BE2C (cell line): Measurements from ENCODE around the gene HAVCR2.
"Not testable (repeated sequence)": the region's sequence is repeated elsewhere in the genome, so short reads cannot be mapped to it uniquely, and the experiment has no call there.

Experiments
- DNase-seq: peaks from one replicate; pipeline ENCODE4 v3.0.0-alpha.2; 2020
- H3K27me3 ChIP-seq: fragments of 250-450 bp; sonication (Bioruptor Pico); 2 replicates; pipeline ENCODE4 v1.5.1; 2020; ENCODE audit warnings: mild to moderate bottlenecking
- H3K36me3 ChIP-seq: fragments of 250-450 bp; sonication (Bioruptor Pico); 2 replicates; pipeline ENCODE4 v1.5.1; 2020; ENCODE audit warnings: mild to moderate bottlenecking
- H3K4me1 ChIP-seq: fragments of 250-450 bp; sonication (Bioruptor Pico); 2 replicates; pipeline ENCODE4 v1.5.1; 2020
- H3K4me3 ChIP-seq: 2 replicates; pipeline ENCODE4 v1.5.1; 2011; ENCODE audit warnings: low read depth, low read length
- H3K9me3 ChIP-seq: fragments of 250-450 bp; sonication (Bioruptor Pico); 2 replicates; pipeline ENCODE4 v1.5.1; 2020
- TF ChIP-seq, protein P1 (sequence below): IDR thresholded peaks from 2 replicates; pipeline ENCODE4 v1.5.1; 2012; ENCODE audit warnings: mild to moderate bottlenecking, low read depth, low read length

The HAVCR2 gene

DNA sequence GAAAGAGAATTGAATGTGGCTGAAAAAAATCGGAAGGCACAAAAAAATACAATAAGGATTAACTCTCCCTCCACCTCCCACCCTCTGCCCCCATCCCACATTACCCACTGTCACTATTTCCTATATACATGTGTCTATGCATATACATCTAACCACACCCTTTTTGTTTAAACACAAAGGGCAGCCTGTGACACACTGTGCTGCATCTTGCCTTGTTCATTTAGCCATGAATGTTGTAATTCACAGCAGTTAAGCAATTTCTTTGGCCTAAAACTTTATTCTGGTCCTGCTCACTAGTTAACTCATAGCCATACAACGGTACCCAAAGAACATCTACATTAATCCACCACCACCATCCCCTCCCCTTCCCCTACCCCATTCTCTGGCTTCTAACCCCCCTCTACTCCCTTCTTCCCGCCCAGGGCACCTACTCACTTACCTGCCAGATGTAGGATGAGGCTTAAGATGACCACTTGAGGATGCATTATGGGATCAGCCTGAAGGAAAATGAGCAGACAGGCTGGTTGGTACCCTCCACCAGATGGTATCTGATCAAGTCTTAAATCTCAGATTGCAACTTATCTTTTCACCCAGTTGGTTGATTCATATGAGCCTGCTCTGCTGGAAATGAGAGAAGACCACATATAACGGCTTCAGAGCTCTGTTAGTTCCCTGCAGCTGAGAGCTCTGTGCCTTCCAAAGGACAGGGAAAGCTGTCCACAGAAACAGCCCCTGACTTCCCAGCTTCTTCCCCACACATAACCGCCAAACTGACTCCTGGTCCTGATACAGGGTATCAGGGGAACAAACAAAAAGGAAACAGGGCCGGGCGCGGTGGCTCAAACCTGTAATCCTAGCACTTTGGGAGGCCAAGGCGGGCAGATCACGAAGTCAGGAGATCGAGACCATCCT, 51.1 kb downstream of the HAVCR2 start:
- H3K4me3 ChIP-seq: no peak overlapping the region
- no peak for DNase-seq
- no peaks in the 10 kb centered on the region for H3K9me3 ChIP-seq
- H3K27me3 ChIP-seq: no peaks in the 10 kb centered on the region
- no peaks in the 10 kb centered on the region for H3K4me1 ChIP-seq
- TF ChIP-seq, protein P1, sequence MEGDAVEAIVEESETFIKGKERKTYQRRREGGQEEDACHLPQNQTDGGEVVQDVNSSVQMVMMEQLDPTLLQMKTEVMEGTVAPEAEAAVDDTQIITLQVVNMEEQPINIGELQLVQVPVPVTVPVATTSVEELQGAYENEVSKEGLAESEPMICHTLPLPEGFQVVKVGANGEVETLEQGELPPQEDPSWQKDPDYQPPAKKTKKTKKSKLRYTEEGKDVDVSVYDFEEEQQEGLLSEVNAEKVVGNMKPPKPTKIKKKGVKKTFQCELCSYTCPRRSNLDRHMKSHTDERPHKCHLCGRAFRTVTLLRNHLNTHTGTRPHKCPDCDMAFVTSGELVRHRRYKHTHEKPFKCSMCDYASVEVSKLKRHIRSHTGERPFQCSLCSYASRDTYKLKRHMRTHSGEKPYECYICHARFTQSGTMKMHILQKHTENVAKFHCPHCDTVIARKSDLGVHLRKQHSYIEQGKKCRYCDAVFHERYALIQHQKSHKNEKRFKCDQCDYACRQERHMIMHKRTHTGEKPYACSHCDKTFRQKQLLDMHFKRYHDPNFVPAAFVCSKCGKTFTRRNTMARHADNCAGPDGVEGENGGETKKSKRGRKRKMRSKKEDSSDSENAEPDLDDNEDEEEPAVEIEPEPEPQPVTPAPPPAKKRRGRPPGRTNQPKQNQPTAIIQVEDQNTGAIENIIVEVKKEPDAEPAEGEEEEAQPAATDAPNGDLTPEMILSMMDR: no peak
- H3K36me3 ChIP-seq: no peaks in the 10 kb centered on the region

DNA sequence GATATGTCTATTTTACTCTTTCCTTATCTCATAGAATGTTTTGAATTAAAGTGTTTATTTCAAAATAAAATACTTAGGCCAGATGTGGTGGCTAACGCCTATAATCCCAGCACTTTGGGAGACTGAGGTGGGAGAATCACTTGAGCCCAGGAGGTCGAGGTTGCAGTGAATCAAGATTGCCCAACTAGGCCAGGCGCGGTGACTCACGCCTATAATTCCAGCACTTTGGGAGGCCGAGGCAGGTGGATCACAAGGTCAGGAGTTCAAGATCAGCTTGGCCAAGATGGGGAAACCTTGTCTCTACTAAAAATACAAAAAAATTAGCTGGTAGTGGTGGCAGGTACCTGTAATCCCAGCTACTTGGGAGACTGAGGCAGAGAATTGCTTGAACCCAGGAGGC, 52.0 kb downstream of the HAVCR2 start:
- H3K27me3 ChIP-seq, H3K36me3 ChIP-seq, H3K9me3 ChIP-seq, H3K4me1 ChIP-seq, DNase-seq, H3K4me3 ChIP-seq: not testable (repeated sequence)

DNA sequence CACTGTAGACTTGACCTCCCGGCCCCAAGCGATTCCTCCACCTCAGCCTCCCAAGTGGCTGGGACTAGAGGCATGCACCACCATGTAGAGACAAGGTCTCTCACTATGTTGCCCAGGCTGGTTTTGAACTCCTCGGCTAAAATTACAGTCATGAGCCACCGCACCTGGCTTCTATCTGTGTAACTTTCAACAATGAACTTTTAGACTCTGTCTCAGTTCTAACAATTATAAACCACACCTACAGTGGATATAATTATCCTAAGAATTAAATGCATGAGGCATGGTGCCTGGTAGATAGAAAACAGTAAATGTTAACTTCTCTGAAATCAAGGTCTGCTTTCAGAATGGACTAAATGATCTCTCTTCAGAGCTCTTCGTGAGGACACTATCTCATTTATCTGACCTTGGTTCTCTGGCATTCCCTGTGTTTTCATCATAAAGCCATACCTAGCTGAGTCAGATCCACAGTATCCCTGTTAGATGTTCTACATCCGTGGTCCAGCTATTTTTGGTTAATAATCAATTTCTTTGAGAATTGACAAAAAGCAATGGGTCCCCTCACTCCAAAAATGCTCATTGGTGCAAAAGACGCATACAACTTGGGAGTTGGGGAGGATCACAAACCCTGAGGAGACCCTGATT, 57.1 kb downstream of the HAVCR2 start:
- no peak overlapping the region for H3K4me3 ChIP-seq
- no peaks in the 10 kb centered on the region for H3K27me3 ChIP-seq
- H3K9me3 ChIP-seq: no peaks in the 10 kb centered on the region
- H3K36me3 ChIP-seq: no peaks in the 10 kb centered on the region
- TF ChIP-seq, protein P1: no peak
- DNase-seq: no peak
- no peaks in the 10 kb centered on the region for H3K4me1 ChIP-seq

DNA sequence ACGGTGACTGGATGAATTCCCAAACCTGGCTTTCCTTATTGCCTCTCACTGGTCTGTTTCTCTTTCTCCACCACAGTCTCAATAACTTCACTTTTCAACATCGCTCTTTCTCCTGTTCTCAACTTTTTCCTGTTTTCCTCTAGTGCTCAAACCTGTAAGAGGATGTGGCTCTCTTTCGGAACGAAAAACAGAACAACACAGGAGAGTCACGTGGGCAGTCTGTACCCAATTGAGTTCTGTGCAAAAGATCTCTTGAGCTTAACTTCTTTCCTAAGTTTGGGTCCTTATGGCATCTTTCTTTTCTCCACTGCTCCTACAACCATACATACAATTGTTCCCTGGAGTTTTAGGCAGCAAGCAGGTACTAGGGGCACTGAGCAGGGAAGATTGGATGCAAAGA, 58.8 kb downstream of the HAVCR2 start:
- no peaks in the 10 kb centered on the region for H3K36me3 ChIP-seq
- H3K4me3 ChIP-seq: no peak overlapping the region
- H3K9me3 ChIP-seq: no peaks in the 10 kb centered on the region
- no peak for DNase-seq
- H3K27me3 ChIP-seq: no peaks in the 10 kb centered on the region
- TF ChIP-seq, protein P1: no peak
- no peaks in the 10 kb centered on the region for H3K4me1 ChIP-seq

- Histone ChIP-seq H3K9me3 (no peaks in the 10 kb centered on the region), H3K36me3 (no peaks in the 10 kb centered on the region), H3K4me1 (no peaks in the 10 kb centered on the region), H3K4me3 (no peak overlapping the region), H3K27me3 (no peaks in the 10 kb centered on the region)
- TF ChIP-seq, protein P1: no peak
- DNase-seq: no peak
Observed at GRCh38 chr5:157049605-157050004, 59.2 kb downstream of the HAVCR2 start.

DNA sequence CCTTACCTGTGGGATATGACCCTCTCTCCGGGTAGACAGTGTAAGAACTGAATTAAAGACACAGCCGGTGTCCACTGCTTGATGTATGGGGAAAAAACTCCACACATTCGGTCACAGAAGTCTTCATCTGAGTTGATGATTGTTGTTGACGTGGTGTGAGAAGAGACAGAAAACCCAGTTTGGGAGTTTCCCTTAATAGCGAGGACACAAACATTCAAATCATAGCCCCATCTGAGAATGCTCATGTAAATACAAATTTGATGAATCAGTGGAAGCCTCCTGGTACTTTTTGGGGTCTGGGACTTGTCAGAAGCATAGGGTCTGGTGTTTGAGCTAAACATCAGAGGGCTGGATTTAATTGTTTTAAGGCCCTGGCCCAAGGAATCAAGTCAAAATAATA, 60.9 kb downstream of the HAVCR2 start:
- Histone ChIP-seq H3K36me3 (no peaks in the 10 kb centered on the region), H3K27me3 (no peaks in the 10 kb centered on the region), H3K9me3 (no peaks in the 10 kb centered on the region), H3K4me3 (no peak overlapping the region), H3K4me1 (no peaks in the 10 kb centered on the region)
- DNase-seq: no peak
- TF ChIP-seq, protein P1: no peak

GRCh38 chr5:157047016-157047415, 61.8 kb downstream of the HAVCR2 start:
- not testable (repeated sequence) for DNase-seq, H3K4me1 ChIP-seq, H3K36me3 ChIP-seq, H3K9me3 ChIP-seq, H3K4me3 ChIP-seq, H3K27me3 ChIP-seq
